Retinal pigment epithelial cell (primary cell): Measurements from ENCODE around the gene ABHD17A.
A peak's percentile ranks its signal among the peaks of the same experiment; 100 is the strongest.

Experiments used
- DNase-seq: peaks from one replicate; pipeline ENCODE4 v3.0.0-alpha.2; 2010; ENCODE audit warnings: low read depth
- H3K4me3 ChIP-seq: 2 replicates; pipeline ENCODE4 v1.5.1; 2011; ENCODE audit warnings: mild to moderate bottlenecking, low read length, control low read depth, moderate library complexity
- TF ChIP-seq, protein P1 (sequence below): conservative IDR thresholded peaks from 2 replicates; pipeline ENCODE4 v1.5.1; 2011; ENCODE audit warnings: low read depth, low read length, control low read depth, inconsistent platforms

ABHD17A gene

DNA sequence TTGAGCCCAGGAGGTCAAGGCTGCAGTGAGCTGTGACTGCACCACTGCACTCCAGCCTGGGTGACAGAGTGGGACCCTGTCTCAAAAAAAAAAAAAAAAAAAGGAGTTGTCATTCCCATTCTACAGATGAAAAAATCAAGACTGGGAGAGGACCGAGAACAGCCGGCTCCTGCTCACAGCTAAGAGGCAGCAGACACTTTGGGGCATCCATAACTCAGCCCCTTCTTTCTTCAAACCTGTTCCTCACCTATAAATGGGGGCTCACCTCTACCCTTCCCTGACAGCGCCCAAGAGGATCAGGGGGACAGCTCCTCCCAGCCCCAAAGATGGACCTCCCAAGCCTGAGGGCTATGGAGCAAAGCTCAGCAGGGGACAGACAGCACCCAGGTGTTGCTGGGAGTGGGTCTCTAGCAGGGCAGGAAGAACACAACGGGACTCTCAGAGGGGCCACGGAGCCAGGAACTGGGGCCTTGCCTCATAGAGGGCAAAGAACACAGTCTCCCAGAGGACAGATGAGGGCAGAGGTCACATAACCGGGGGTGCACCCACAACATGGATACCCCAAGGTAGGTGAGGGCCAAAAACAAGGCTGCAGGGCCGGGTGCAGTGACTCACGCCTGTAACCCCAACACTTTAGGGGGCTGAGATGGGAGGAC is 18.5 kb downstream of the ABHD17A start:
- no peak for DNase-seq
- TF ChIP-seq, protein P1, sequence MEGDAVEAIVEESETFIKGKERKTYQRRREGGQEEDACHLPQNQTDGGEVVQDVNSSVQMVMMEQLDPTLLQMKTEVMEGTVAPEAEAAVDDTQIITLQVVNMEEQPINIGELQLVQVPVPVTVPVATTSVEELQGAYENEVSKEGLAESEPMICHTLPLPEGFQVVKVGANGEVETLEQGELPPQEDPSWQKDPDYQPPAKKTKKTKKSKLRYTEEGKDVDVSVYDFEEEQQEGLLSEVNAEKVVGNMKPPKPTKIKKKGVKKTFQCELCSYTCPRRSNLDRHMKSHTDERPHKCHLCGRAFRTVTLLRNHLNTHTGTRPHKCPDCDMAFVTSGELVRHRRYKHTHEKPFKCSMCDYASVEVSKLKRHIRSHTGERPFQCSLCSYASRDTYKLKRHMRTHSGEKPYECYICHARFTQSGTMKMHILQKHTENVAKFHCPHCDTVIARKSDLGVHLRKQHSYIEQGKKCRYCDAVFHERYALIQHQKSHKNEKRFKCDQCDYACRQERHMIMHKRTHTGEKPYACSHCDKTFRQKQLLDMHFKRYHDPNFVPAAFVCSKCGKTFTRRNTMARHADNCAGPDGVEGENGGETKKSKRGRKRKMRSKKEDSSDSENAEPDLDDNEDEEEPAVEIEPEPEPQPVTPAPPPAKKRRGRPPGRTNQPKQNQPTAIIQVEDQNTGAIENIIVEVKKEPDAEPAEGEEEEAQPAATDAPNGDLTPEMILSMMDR = no peak
- H3K4me3 ChIP-seq = no peak overlapping the region

DNA sequence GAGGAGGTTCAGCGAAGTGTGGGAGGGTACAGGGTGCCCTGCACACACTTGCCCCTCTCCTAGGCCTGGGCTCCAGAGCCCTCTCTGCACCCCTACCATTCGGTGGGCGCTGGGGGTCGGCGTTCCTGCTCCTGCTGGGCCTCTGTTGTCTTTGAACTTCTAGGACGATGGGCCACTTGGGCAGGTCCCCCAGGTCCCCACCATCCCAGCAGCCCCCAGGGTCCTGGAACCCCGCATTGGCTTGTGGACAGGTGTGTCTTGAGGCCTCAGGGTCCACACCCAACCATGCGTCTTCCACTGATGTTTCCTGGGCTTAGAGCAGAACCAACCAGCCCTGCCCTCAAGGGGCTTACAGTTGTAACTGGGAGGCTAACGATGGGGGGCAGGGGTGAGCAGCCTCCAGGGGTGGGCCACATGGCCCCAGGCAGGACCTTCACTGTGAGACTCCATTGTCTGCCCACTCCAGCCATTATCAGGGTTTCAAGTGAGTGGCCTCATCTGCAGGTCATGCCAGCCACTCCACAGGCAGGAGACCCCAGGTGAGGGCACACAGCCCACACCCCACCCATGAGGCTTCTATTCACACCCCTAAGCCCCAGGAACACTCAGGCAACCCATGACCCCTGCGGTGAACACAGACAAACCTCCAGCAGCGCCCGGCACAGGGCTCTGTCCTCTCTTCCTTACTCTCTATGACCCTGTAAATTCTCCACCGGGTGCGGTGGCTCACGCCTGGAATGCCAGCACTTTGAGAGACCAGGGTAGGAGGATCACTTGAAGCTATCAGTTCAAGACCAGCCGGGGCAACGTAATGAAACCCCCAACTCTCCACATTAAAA is 19.9 kb downstream of the ABHD17A start:
- no peak for DNase-seq
- TF ChIP-seq, protein P1 = no peak
- peak overlapping the region; percentile 32 for H3K4me3 ChIP-seq

DNA sequence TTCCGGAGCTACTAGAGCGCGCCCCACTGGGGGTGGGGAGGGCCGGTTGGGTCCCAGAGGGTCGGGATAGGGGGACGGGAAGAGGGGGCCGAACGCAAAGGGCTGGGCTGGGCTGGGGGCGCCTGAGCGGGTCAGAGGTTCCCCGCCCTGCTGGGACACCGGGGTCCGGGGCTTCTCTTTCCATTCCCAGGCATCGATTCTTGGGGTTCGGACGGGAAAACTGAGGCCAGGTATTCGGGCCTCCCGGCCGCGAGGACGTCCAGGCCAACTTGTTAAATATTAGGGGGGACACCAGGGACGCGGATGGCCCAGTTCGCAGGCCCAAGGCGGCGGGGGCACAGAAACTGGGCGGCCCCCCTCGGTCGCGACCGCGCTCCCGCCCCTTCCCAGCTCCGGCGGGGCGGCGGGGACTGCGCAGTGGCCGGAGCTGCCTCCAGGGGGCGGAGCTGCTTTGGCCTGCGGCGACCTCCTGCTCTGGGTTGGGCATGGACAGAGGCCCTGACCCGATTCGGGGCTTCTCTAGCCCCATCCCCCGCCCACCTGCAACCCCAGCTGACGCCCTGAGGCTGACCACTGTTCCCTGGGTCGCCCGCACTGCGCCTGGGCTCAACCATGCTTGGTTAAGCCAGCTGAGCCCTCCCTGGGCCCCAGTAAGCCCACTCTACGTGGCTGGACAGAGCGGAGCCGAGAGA is 20.7 kb downstream of the ABHD17A start:
- peak overlapping the region; percentile 68 for H3K4me3 ChIP-seq
- TF ChIP-seq, protein P1 = peak; percentile 67
- no peak for DNase-seq

DNA sequence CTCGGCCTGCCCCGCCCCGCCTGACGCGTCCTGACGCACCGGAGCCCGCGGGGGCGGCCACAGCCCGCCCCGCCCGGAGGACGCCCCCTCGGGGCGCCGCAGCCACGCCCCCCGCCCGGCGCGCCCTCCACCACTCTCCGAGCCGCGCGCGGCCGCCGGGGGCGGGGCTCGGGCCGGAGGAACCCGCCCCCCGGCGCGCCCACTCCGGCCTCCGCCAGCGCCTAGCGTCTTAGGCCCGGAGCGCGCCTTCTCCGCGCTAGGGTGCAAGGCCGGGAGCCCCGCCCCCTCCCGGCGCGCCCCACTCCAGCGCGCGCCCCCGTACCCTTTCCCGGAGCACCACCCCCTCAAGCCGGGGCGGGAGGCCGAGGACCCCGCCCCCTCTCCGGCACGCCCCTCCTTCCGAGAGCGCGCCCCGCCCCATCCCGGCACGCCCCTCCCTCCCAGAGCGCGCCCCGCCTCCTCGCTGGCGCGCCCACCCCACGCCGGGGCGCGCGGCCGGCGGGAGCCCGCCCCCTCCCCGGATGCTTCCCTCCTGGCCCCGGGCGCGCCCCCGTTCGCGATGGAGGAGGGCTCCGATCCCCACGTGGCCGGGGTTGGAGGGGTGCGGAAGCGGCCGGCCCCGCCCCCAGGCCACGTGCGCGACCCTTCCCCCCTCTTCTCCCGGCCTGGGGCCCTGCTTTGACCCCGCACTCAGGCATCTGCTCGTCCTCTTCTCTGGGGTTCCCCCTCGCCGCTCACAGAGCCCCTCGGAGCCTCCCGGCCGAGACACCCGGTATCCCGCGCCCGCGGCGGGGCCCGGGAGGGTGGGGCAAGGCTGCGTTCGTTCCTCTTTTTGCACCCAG is 21.4 kb downstream of the ABHD17A start:
- TF ChIP-seq, protein P1 = no peak
- H3K4me3 ChIP-seq = peak overlapping the region; percentile 68
- peak; percentile 58 for DNase-seq

DNA sequence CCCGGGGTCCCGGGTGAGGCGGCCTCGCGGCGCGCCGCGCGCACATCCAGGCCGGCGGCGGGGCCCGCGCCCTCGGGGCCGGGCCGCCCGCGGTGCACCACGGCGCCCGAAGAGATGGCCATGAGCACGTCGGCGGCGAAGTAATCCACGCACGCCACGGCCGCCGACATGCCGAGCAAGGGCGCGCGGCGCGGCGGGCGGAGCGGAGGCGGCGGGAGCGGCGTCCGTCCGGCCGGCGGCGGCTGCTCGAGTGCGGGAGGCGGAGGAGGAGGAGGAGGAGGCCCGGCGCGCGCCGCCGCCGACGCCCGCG is 22.0 kb downstream of the ABHD17A start, which contains the start of gene KLF16:
Gene KLF16, minus strand, starts transcription at position 252 of the 310 bp plus-strand sequence. Its CDS starts 82 bp downstream, at position 170.
- TF ChIP-seq, protein P1 = no peak
- peak within 1 kb of the TSS; percentile 76 for H3K4me3 ChIP-seq
- DNase-seq = no peak

DNA sequence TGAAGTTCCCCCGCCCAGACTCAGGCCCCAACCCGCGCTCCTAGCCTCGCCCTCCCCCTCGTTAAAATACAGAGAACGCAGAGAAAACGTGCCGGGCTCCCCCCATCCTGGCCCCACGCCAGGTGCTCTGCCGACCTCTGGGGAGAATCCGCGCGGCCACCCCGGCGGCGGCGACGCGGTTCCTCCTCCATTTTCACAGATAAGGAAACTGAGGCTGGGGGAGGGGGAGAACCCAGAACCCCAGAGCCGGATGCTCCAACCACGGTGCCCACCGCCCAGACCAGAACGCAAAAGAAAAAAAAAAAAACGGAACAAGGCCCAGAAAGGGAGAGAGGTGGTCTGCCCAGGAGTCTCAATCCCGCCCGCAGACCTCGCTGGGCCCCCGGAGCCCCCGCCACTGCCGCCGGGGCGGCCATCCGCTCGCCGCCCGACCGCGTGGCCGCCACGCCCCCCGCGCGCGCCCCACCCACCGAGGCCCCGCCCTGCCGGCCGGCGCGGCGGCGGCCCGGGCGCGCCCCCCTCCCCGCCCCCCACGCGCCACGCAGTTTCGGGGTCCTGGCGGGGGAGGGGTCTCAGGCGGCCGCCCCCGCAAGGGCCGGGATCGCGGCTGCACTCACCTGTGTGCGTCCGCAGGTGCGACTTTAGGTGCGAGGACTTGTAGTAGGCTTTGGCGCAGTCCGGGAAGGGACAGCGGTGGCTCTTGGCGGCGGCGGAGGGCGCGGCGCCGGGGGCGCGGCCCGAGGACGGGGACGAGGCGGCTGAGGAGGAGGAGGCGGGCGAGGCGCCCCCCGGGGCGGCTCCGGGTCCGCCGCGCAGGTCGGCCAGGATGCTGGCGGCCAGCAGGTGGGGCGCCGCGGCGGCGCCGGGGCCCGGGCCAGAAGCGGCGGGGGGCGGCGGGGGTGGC is 22.6 kb downstream of the ABHD17A start:
- DNase-seq = no peak
- peak overlapping the region; percentile 76 for H3K4me3 ChIP-seq
- TF ChIP-seq, protein P1 = no peak
